D721Med (cell line): ENCODE data around the gene KRT72.

Experiments used
- DNase-seq: peaks from one replicate; pipeline ENCODE4 v3.0.0; 2011; ENCODE audit warnings: low spot score; ENCODE audit not compliant: insufficient read length
- FAIRE-seq: peaks from 2 replicates; lab custom pipeline; 2011; peaks lifted over from hg19 to GRCh38; lab: Jason Lieb, UNC
- TF ChIP-seq, protein P1 (sequence below): IDR thresholded peaks from 2 replicates; pipeline ENCODE4 v1.5.1; 2012; ENCODE audit warnings: mild to moderate bottlenecking, control low read depth; ENCODE audit not compliant: insufficient read depth; ENCODE audit errors: missing control alignments

The KRT72 gene

DNA sequence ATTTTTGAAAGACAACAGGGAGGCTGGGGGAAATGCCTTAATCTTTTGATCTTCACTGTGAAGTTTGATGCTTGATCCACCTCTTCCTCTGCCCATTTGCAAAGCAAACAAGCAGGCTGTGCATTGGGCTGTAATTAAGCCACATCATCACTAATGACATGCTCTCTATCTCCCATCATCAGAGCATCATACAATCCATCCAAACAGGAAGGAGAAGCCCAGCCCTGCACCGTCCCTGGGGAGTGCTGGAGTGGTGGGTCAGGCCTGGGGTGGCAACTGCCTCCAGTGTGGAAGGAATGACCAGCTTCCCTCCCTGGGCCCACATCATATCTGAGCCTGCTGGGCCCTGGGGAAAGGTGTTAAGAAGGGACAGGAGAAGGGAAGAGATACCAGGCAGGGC is 20.8 kb downstream of the KRT72 start:
- FAIRE-seq (no peak), DNase-seq (no peak)
- TF ChIP-seq, protein P1, sequence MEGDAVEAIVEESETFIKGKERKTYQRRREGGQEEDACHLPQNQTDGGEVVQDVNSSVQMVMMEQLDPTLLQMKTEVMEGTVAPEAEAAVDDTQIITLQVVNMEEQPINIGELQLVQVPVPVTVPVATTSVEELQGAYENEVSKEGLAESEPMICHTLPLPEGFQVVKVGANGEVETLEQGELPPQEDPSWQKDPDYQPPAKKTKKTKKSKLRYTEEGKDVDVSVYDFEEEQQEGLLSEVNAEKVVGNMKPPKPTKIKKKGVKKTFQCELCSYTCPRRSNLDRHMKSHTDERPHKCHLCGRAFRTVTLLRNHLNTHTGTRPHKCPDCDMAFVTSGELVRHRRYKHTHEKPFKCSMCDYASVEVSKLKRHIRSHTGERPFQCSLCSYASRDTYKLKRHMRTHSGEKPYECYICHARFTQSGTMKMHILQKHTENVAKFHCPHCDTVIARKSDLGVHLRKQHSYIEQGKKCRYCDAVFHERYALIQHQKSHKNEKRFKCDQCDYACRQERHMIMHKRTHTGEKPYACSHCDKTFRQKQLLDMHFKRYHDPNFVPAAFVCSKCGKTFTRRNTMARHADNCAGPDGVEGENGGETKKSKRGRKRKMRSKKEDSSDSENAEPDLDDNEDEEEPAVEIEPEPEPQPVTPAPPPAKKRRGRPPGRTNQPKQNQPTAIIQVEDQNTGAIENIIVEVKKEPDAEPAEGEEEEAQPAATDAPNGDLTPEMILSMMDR: no peak

DNA sequence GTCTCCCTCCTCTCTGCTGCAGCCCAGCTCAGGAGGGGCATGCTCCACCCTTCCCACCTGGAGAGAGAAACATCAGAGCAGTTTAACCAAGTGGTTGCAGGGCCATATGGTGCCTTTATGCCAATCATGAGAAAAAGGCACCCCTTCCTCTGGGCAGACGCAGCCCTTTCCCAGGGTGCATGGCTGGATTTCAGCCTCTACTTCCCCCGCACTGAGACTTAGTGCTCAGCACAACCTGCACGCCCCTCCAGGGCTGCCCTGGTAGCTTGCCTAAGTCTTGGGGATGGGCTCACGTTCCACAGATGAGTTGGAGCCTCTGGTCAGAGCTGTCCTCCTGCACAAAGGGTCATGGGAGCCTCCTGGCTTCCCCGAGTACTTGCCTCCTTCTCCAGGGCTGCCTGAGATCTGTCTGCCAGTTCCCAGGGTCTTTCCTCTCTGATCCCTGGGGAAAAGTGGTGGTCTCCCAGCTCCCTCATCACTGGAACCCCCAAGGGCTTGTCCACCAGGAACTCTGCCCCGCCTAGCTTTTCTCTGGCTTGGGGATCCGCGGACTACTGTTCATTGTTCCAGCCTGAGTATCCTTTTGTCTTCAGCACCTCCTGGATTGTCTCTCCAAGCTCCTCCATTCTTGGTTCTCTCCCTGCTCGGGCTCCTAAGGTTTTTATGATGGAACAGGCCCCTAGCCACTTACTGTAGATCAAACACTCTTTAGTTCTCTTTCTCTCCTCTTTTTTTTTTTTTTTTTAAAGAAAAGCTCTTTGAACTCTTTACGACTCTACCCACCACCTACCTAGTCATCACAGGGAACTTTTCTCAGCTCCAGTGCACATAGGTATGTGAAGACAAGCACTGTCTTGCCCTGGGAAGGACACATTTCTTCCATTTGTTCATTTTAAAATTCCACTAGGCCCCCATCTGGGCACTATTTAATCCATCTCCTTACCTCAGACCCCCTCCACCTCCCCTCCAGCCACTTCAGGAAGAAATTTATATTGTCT is 21.5 kb downstream of the KRT72 start:
- FAIRE-seq (no peak), DNase-seq (no peak)
- TF ChIP-seq, protein P1: no peak

DNA sequence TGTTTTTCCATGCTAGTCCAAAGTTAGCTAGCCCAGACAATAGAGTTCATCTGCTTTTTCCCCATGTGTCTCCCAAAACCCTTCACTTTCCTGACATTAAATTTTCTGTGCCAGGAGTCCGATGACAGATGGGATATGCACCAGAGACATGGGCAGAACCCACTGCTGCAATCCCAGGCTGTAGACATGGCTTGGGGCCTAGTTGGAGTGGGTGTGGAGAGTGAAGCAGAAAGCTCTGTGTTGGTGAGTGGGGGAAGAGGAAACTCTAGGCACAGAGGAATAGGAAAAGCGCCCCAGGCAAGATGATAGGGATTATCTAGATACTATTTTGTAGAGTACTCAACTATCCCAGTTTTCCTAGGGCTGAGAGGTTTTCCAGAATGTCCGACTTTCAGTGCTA is 22.8 kb downstream of the KRT72 start:
- FAIRE-seq (no peak), DNase-seq (no peak)
- TF ChIP-seq, protein P1: no peak

DNA sequence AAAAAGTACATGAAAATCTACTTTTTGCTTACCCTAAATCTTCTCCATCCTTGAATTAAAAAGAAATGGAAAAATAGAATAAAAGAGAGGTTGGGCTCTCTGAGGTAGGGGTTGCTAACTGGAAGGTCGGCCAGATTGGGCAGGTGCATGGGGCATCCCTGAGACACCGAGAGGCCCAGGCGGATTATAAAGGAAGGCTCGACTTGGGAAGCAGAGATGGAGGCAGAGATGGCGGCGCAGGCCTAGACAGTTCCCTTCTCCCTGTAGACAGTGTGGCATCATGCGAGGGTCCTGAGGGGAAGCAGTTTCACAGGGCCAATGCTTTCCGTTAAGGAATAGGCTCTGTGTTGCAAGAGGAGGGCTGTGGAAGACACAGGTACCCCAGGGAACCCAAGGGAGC is 23.9 kb downstream of the KRT72 start:
- FAIRE-seq: no peak
- no peak for DNase-seq
- TF ChIP-seq, protein P1: no peak

DNA sequence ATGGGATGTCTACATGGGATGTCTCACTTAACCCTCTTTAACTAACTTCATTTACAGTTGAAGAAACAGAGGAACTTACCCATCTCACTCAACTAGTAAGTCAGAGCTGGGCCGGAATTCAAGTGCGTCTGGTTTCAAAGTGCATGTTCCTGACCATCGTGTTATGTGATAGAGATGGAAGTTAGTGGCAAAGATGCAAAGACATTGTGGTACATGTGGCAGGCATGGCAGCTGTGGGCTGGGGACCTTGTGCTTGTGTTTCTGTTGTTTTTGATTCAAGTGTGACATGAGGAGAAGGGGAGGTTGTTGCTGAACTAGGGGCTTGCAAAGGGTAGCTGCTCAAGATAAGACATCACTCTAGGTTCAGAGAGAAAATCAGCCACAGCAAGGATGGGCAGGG is 25.3 kb downstream of the KRT72 start:
- FAIRE-seq: no peak
- DNase-seq: no peak

DNA sequence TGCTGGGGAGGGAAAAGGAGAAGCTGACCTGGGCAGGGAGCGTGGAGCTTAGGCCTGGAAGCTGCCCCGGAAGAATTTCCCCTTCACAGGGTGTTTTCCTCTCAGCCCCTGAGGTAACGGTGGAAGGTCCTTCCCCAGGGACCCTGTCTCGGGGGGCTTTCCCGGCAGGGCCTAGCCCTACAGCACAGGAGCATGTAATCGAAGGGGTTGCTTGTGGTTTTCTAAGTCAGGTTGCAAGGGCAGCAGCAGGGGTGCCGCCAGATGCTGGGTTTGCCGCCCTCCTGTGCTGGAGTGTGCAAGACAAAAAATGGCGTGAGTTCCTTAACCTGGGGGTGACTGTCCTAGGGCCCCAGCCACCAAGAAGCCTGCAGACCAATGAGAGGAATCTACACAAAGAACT is 26.0 kb downstream of the KRT72 start:
- DNase-seq (no peak), FAIRE-seq (no peak)
- TF ChIP-seq, protein P1: no peak

More for the DNA sequence above, 25.3 kb downstream of the KRT72 start:
- TF ChIP-seq, protein P1: no peak

DNA sequence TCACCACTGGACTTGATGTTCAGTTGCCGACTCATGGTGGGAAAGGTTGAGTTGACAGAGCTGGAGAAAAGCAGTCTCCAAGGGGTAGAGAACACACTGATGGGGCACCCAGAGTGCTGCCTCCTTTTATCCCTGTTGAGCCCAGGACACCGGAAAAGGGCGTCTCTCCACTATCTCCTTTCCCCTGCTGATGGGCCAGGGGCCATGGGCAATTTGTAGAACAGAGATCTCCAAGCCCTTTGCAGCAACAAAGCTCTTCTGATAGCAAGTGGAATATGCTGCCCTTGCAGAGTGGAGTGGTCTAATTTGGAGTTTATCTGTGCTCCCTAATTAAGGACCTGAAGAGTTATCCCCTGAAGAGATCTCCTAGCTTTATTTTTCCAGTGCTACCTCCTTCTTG is 27.5 kb downstream of the KRT72 start, which contains the start of gene KRT74:
KRT74 (minus strand) TSS at position 101 of the 400 bp plus-strand sequence; CDS start at position 35, 66 bp downstream.
- TF ChIP-seq, protein P1: no peak
- DNase-seq (no peak), FAIRE-seq (no peak)
